ENCODE measurements around the gene DNAJA4. TPM values are rescaled to one million over a fixed set of nuclear protein-coding genes. Genes with fewer than 3 reads are reported as not detected.

Gene DNAJA4
- total and polyA plus RNA-seq, 4 experiments from 2014 or later: 7.8 to 32.8 (median 21.8) TPM

GRCh38 chr15:78312957-78313356 lies 48.6 kb downstream of the DNAJA4 start:
- H3K9me3 Mint-ChIP-seq: no peaks in the 10 kb centered on the region
- H3K27me3 ChIP-seq (ENCODE audit: insufficient read depth, low read length): no peaks in the 10 kb centered on the region
- H3K27me3 Mint-ChIP-seq: peaks cover 8 to 13% of the 10 kb centered on the region in 2 donors
- DNase-seq: no peak
- ChIA-PET CTCF (ENCODE audit: partially characterized antibody) (interaction anchor here (1.2 to 1.6 kb wide), 2 partner anchors 14 to 111 kb away, joined by 3 to 4 read pairs; partner anchors contain the start of gene SKIC8), POLR2A (ENCODE audit: partially characterized antibody) (interaction anchor here (2.4 kb wide), 1 partner anchor 14 kb away, joined by 13 read pairs; the partner anchor contains the start of gene SKIC8)
- no peaks in the 10 kb centered on the region for H3K36me3 Mint-ChIP-seq
- no peaks in the 10 kb centered on the region for H3K4me1 Mint-ChIP-seq
- H3K4me3 ChIP-seq (ENCODE audit: low read length in 2 of 2): no peak overlapping the region
- no peak overlapping the region for H3K27ac ChIP-seq (ENCODE audit: low read depth, low read length)
- intact Hi-C loops (cut with micrococcal nuclease): no loop called here
- no peaks in the 10 kb centered on the region for H3K4me1 ChIP-seq (ENCODE audit: insufficient read depth, low read length)
- no peaks in the 10 kb centered on the region for H3K36me3 ChIP-seq (ENCODE audit: insufficient read depth, low read length)
- no peak overlapping the region for H3K27ac Mint-ChIP-seq
- H3K9me3 ChIP-seq (ENCODE audit: control insufficient read depth in 1 of 2, low read length in 2 of 2): no peaks in the 10 kb centered on the region
- no peak overlapping the region for H3K4me3 Mint-ChIP-seq

- H3K27me3 ChIP-seq (ENCODE audit: insufficient read depth, low read length): no peaks in the 10 kb centered on the region
- no peaks in the 10 kb centered on the region for H3K4me1 ChIP-seq (ENCODE audit: insufficient read depth, low read length)
- no peak overlapping the region for H3K4me3 ChIP-seq (ENCODE audit: low read length in 2 of 2)
- intact Hi-C loops (cut with micrococcal nuclease): no loop called here
- Mint-ChIP-seq H3K9me3 (no peaks in the 10 kb centered on the region), H3K27me3 (peaks cover 5 to 13% of the 10 kb centered on the region in 2 donors), H3K4me3 (no peak overlapping the region), H3K36me3 (no peaks in the 10 kb centered on the region), H3K4me1 (no peaks in the 10 kb centered on the region), H3K27ac (no peak overlapping the region)
- no peak for DNase-seq
- POLR2A ChIA-PET (ENCODE audit: partially characterized antibody): no interaction called here
- H3K9me3 ChIP-seq (ENCODE audit: control insufficient read depth in 1 of 2, low read length in 2 of 2): no peaks in the 10 kb centered on the region
- no peak overlapping the region for H3K27ac ChIP-seq (ENCODE audit: low read depth, low read length)
- CTCF ChIA-PET (ENCODE audit: partially characterized antibody): no interaction called here
- no peaks in the 10 kb centered on the region for H3K36me3 ChIP-seq (ENCODE audit: insufficient read depth, low read length)
Observed at GRCh38 chr15:78313383-78313782, 49.0 kb downstream of the DNAJA4 start.

- Histone ChIP-seq H3K27ac (ENCODE audit: low read depth, low read length) (no peak overlapping the region), H3K4me1 (ENCODE audit: insufficient read depth, low read length) (no peaks in the 10 kb centered on the region), H3K36me3 (ENCODE audit: insufficient read depth, low read length) (no peaks in the 10 kb centered on the region), H3K27me3 (ENCODE audit: insufficient read depth, low read length) (no peaks in the 10 kb centered on the region), H3K9me3 (ENCODE audit: control insufficient read depth in 1 of 2, low read length in 2 of 2) (no peaks in the 10 kb centered on the region), H3K4me3 (ENCODE audit: low read length in 2 of 2) (no peak overlapping the region)
- Mint-ChIP-seq H3K27ac (peak overlapping the region in 1 of 7 donors; percentile 60), H3K36me3 (no peaks in the 10 kb centered on the region), H3K9me3 (no peaks in the 10 kb centered on the region), H3K4me1 (no peaks in the 10 kb centered on the region), H3K4me3 (no peak overlapping the region), H3K27me3 (peaks cover 3 to 10% of the 10 kb centered on the region in 2 donors)
- no peak for DNase-seq
- ChIA-PET POLR2A (ENCODE audit: partially characterized antibody) (no interaction called here), CTCF (ENCODE audit: partially characterized antibody) (no interaction called here)
- intact Hi-C loops (cut with micrococcal nuclease): no loop called here
Observed at GRCh38 chr15:78314181-78314581, 49.8 kb downstream of the DNAJA4 start.

GRCh38 chr15:78315686-78316282 lies 51.4 kb downstream of the DNAJA4 start:
- CTCF ChIA-PET (ENCODE audit: partially characterized antibody): no interaction called here
- H3K9me3 Mint-ChIP-seq: no peaks in the 10 kb centered on the region
- H3K36me3 Mint-ChIP-seq: no peaks in the 10 kb centered on the region

GRCh38 chr15:78316283-78317083 lies 52.1 kb downstream of the DNAJA4 start:
- no peaks in the 10 kb centered on the region for H3K36me3 Mint-ChIP-seq
- POLR2A ChIA-PET (ENCODE audit: partially characterized antibody): no interaction called here

More at GRCh38 chr15:78315686-78316282, 51.4 kb downstream of the DNAJA4 start:
- Histone ChIP-seq H3K27ac (ENCODE audit: low read depth, low read length) (no peak overlapping the region), H3K36me3 (ENCODE audit: insufficient read depth, low read length) (no peaks in the 10 kb centered on the region), H3K4me3 (ENCODE audit: low read length in 2 of 2) (no peak overlapping the region), H3K27me3 (ENCODE audit: insufficient read depth, low read length) (no peaks in the 10 kb centered on the region), H3K4me1 (ENCODE audit: insufficient read depth, low read length) (no peaks in the 10 kb centered on the region), H3K9me3 (ENCODE audit: control insufficient read depth in 1 of 2, low read length in 2 of 2) (no peaks in the 10 kb centered on the region)
- no peak overlapping the region for H3K4me3 Mint-ChIP-seq
- intact Hi-C loops (cut with micrococcal nuclease): no loop called here
- no peak overlapping the region for H3K27ac Mint-ChIP-seq
- H3K4me1 Mint-ChIP-seq: no peaks in the 10 kb centered on the region
- DNase-seq: no peak
- peaks cover 3 to 10% of the 10 kb centered on the region in 2 donors for H3K27me3 Mint-ChIP-seq
- POLR2A ChIA-PET (ENCODE audit: partially characterized antibody): no interaction called here

GRCh38 chr15:78317145-78317836 lies 52.9 kb downstream of the DNAJA4 start:
- intact Hi-C loops (cut with micrococcal nuclease): no loop called here
- Histone ChIP-seq H3K4me3 (ENCODE audit: low read length in 2 of 2) (no peak overlapping the region), H3K27ac (ENCODE audit: low read depth, low read length) (no peak overlapping the region), H3K27me3 (ENCODE audit: insufficient read depth, low read length) (no peaks in the 10 kb centered on the region), H3K36me3 (ENCODE audit: insufficient read depth, low read length) (no peaks in the 10 kb centered on the region), H3K9me3 (ENCODE audit: control insufficient read depth in 1 of 2, low read length in 2 of 2) (no peaks in the 10 kb centered on the region), H3K4me1 (ENCODE audit: insufficient read depth, low read length) (no peaks in the 10 kb centered on the region)
- Mint-ChIP-seq H3K27ac (no peak overlapping the region), H3K9me3 (no peaks in the 10 kb centered on the region), H3K36me3 (no peaks in the 10 kb centered on the region), H3K4me1 (no peaks in the 10 kb centered on the region), H3K4me3 (no peak overlapping the region), H3K27me3 (peaks cover 2 to 8% of the 10 kb centered on the region in 2 donors)
- no peak for DNase-seq
- ChIA-PET POLR2A (ENCODE audit: partially characterized antibody) (no interaction called here), CTCF (ENCODE audit: partially characterized antibody) (no interaction called here)

More at GRCh38 chr15:78316283-78317083, 52.1 kb downstream of the DNAJA4 start:
- Histone ChIP-seq H3K27ac (ENCODE audit: low read depth, low read length) (no peak overlapping the region), H3K36me3 (ENCODE audit: insufficient read depth, low read length) (no peaks in the 10 kb centered on the region), H3K4me1 (ENCODE audit: insufficient read depth, low read length) (no peaks in the 10 kb centered on the region), H3K27me3 (ENCODE audit: insufficient read depth, low read length) (no peaks in the 10 kb centered on the region), H3K4me3 (ENCODE audit: low read length in 2 of 2) (no peak overlapping the region), H3K9me3 (ENCODE audit: control insufficient read depth in 1 of 2, low read length in 2 of 2) (no peaks in the 10 kb centered on the region)
- Mint-ChIP-seq H3K27me3 (peaks cover 3 to 8% of the 10 kb centered on the region in 2 donors), H3K9me3 (no peaks in the 10 kb centered on the region), H3K27ac (no peak overlapping the region), H3K4me1 (no peaks in the 10 kb centered on the region), H3K4me3 (no peak overlapping the region)
- CTCF ChIA-PET (ENCODE audit: partially characterized antibody): no interaction called here
- intact Hi-C loops (cut with micrococcal nuclease): no loop called here
- no peak for DNase-seq

GRCh38 chr15:78319588-78319987 lies 55.2 kb downstream of the DNAJA4 start:
- no peak overlapping the region for H3K27ac ChIP-seq (ENCODE audit: low read depth, low read length)
- POLR2A ChIA-PET (ENCODE audit: partially characterized antibody): no interaction called here
- no peaks in the 10 kb centered on the region for H3K27me3 Mint-ChIP-seq

More at GRCh38 chr15:78319588-78319987, 55.2 kb downstream of the DNAJA4 start:
- Histone ChIP-seq H3K4me3 (ENCODE audit: low read length in 2 of 2) (no peak overlapping the region), H3K36me3 (ENCODE audit: insufficient read depth, low read length) (no peaks in the 10 kb centered on the region), H3K27me3 (ENCODE audit: insufficient read depth, low read length) (no peaks in the 10 kb centered on the region), H3K4me1 (ENCODE audit: insufficient read depth, low read length) (no peaks in the 10 kb centered on the region), H3K9me3 (ENCODE audit: control insufficient read depth in 1 of 2, low read length in 2 of 2) (no peaks in the 10 kb centered on the region)
- CTCF ChIA-PET (ENCODE audit: partially characterized antibody): no interaction called here
- Mint-ChIP-seq H3K4me1 (no peaks in the 10 kb centered on the region), H3K4me3 (no peak overlapping the region), H3K27ac (no peak overlapping the region), H3K9me3 (no peaks in the 10 kb centered on the region), H3K36me3 (no peaks in the 10 kb centered on the region)
- intact Hi-C loops (cut with micrococcal nuclease): no loop called here
- no peak for DNase-seq
